HG02973 (cell line): ENCODE data around the gene FASN.

Experiments
- ATAC-seq: cut with Tn5 transposase; IDR thresholded peaks from one replicate; pipeline ENCODE4 v1.9.1; 2021; ENCODE audit warnings: moderate library complexity; ENCODE audit not compliant: unreplicated experiment

FASN gene

GRCh38 chr17:82059272-82060000 lies 38.6 kb downstream of the FASN start:
- no peak for ATAC-seq

- ATAC-seq, result no peak
These were observed 39.2 kb downstream of the FASN start for GRCh38 chr17:82058855-82059249.

GRCh38 chr17:82058230-82058854 lies 39.7 kb downstream of the FASN start:
- ATAC-seq, result no peak

- ATAC-seq, result no peak
These were observed 41.1 kb downstream of the FASN start for GRCh38 chr17:82056729-82057621.

GRCh38 chr17:82055965-82056728 lies 41.9 kb downstream of the FASN start:
- no peak for ATAC-seq

- no peak for ATAC-seq
These were observed 42.7 kb downstream of the FASN start for GRCh38 chr17:82055023-82055964.

GRCh38 chr17:82054351-82055022 lies 43.5 kb downstream of the FASN start:
- ATAC-seq, result no peak

- ATAC-seq, result no peak
These were observed 44.3 kb downstream of the FASN start for GRCh38 chr17:82053556-82054263.

- ATAC-seq, result no peak
These were observed 44.9 kb downstream of the FASN start for GRCh38 chr17:82053130-82053529.

GRCh38 chr17:82052638-82053059 lies 45.4 kb downstream of the FASN start:
- ATAC-seq, result no peak

GRCh38 chr17:82051776-82052637 lies 46.0 kb downstream of the FASN start, which contains the start of the genes GPS1 and RFNG:
Gene GPS1, plus strand, starts transcription at chr17:82051898. Its CDS starts 34 bp downstream, at chr17:82051932.
Gene RFNG, minus strand, starts transcription at chr17:82051811. Its CDS starts 45 bp downstream, at chr17:82051766.
- no peak for ATAC-seq

GRCh38 chr17:82050761-82051641 lies 47.0 kb downstream of the FASN start:
- ATAC-seq, result no peak

GRCh38 chr17:82050152-82050760 lies 47.8 kb downstream of the FASN start:
- no peak for ATAC-seq

GRCh38 chr17:82049521-82049971 lies 48.5 kb downstream of the FASN start:
- no peak for ATAC-seq

- no peak for ATAC-seq
These were observed 48.9 kb downstream of the FASN start for GRCh38 chr17:82049106-82049505.

GRCh38 chr17:82048571-82048971 lies 49.5 kb downstream of the FASN start:
- ATAC-seq, result no peak
